ENCODE data around the gene CHST11. TPM values are rescaled to one million over a fixed set of nuclear protein-coding genes. Genes with fewer than 3 reads are reported as not detected.

The CHST11 gene
- total RNA-seq (2022; extraction: Qiagen RNA extraction) = 12.5 to 17.5 TPM (median 17.1 TPM) in 5 replicates

GRCh38 chr12:104456417-104456949 is at the start of gene CHST11:
Gene CHST11 (plus strand): TSS chr12:104456948.

Other genes starting within 250 kb of the CHST11 start
- 644 to 802 TPM (median 713 TPM) in 5 replicates for gene TXNRD1, start 241.2 kb upstream of the CHST11 start, total RNA-seq (2022; extraction: Qiagen RNA extraction)
- 4.5 to 7.2 TPM (median 5.3 TPM) in 5 replicates for gene EID3, start 153.2 kb upstream of the CHST11 start, total RNA-seq (2022; extraction: Qiagen RNA extraction)